ENCODE results near the gene GUCY2D.

Gene GUCY2D

DNA sequence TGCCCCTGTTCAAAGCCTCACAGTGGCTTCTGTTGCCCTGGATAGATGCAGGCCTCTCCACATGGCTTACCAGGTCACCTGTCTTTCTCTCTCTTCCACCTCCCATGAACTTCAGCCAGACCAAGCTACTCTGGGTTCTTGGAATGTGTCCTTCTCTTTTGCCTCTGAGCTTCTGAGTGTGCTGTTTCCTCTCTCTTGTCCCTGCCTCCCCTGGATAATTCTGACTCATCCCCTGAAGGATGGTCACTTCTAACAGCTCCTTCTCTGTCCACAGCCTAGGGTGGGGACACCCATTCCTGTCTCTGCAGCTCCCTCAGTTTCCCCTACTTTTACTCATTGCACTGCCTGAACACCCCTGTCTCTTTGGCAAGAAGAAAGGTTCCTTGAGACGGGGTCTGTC is 2.9 kb downstream of the GUCY2D start:
- ATAC-seq = peak; percentile 58
- TF ChIP-seq BACH2 (CRISPR knock-in tag; IDR thresholded peaks at IDR 0.05; ENCODE audit: borderline replicate concordance) (no peak), RARB (CRISPR knock-in tag; IDR thresholded peaks at IDR 0.05) (no peak), GLIS3 (CRISPR knock-in tag; IDR thresholded peaks at IDR 0.05) (no peak), ESRRG (CRISPR knock-in tag; IDR thresholded peaks at IDR 0.05) (no peak), ZC3H10 (CRISPR knock-in tag; IDR thresholded peaks at IDR 0.05) (no peak), TCF4 (CRISPR knock-in tag; IDR thresholded peaks at IDR 0.05; ENCODE audit: borderline replicate concordance) (no peak), ISL1 (CRISPR knock-in tag; IDR thresholded peaks at IDR 0.05) (no peak), ARNTL (CRISPR knock-in tag; IDR thresholded peaks at IDR 0.05; ENCODE audit: borderline replicate concordance, low read depth) (no peak), CSDC2 (CRISPR knock-in tag; IDR thresholded peaks at IDR 0.05) (no peak), PPARA (CRISPR knock-in tag; IDR thresholded peaks at IDR 0.05; ENCODE audit: borderline replicate concordance) (no peak), ZNF70 (CRISPR knock-in tag; IDR thresholded peaks at IDR 0.05) (no peak), OSR1 (CRISPR knock-in tag; IDR thresholded peaks at IDR 0.05) (no peak)
- TF ChIP-seq, protein P1, sequence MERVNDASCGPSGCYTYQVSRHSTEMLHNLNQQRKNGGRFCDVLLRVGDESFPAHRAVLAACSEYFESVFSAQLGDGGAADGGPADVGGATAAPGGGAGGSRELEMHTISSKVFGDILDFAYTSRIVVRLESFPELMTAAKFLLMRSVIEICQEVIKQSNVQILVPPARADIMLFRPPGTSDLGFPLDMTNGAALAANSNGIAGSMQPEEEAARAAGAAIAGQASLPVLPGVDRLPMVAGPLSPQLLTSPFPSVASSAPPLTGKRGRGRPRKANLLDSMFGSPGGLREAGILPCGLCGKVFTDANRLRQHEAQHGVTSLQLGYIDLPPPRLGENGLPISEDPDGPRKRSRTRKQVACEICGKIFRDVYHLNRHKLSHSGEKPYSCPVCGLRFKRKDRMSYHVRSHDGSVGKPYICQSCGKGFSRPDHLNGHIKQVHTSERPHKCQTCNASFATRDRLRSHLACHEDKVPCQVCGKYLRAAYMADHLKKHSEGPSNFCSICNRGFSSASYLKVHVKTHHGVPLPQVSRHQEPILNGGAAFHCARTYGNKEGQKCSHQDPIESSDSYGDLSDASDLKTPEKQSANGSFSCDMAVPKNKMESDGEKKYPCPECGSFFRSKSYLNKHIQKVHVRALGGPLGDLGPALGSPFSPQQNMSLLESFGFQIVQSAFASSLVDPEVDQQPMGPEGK (CRISPR knock-in tag; IDR thresholded peaks at IDR 0.05; ENCODE audit: borderline replicate concordance) = no peak
- TF ChIP-seq, protein P2, sequence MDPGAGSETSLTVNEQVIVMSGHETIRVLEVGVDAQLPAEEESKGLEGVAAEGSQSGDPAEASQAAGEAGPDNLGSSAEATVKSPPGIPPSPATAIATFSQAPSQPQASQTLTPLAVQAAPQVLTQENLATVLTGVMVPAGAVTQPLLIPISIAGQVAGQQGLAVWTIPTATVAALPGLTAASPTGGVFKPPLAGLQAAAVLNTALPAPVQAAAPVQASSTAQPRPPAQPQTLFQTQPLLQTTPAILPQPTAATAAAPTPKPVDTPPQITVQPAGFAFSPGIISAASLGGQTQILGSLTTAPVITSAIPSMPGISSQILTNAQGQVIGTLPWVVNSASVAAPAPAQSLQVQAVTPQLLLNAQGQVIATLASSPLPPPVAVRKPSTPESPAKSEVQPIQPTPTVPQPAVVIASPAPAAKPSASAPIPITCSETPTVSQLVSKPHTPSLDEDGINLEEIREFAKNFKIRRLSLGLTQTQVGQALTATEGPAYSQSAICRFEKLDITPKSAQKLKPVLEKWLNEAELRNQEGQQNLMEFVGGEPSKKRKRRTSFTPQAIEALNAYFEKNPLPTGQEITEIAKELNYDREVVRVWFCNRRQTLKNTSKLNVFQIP (CRISPR knock-in tag; IDR thresholded peaks at IDR 0.05; ENCODE audit: borderline replicate concordance, low read depth) = no peak
- TF ChIP-seq, protein P3, sequence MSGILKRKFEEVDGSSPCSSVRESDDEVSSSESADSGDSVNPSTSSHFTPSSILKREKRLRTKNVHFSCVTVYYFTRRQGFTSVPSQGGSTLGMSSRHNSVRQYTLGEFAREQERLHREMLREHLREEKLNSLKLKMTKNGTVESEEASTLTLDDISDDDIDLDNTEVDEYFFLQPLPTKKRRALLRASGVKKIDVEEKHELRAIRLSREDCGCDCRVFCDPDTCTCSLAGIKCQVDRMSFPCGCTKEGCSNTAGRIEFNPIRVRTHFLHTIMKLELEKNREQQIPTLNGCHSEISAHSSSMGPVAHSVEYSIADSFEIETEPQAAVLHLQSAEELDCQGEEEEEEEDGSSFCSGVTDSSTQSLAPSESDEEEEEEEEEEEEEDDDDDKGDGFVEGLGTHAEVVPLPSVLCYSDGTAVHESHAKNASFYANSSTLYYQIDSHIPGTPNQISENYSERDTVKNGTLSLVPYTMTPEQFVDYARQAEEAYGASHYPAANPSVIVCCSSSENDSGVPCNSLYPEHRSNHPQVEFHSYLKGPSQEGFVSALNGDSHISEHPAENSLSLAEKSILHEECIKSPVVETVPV (CRISPR knock-in tag; IDR thresholded peaks at IDR 0.05) = no peak
- TF ChIP-seq, protein P4, sequence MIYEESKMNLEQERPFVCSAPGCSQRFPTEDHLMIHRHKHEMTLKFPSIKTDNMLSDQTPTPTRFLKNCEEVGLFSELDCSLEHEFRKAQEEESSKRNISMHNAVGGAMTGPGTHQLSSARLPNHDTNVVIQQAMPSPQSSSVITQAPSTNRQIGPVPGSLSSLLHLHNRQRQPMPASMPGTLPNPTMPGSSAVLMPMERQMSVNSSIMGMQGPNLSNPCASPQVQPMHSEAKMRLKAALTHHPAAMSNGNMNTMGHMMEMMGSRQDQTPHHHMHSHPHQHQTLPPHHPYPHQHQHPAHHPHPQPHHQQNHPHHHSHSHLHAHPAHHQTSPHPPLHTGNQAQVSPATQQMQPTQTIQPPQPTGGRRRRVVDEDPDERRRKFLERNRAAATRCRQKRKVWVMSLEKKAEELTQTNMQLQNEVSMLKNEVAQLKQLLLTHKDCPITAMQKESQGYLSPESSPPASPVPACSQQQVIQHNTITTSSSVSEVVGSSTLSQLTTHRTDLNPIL (CRISPR knock-in tag; IDR thresholded peaks at IDR 0.05; ENCODE audit: low read depth) = no peak
- TF ChIP-seq, protein P5, sequence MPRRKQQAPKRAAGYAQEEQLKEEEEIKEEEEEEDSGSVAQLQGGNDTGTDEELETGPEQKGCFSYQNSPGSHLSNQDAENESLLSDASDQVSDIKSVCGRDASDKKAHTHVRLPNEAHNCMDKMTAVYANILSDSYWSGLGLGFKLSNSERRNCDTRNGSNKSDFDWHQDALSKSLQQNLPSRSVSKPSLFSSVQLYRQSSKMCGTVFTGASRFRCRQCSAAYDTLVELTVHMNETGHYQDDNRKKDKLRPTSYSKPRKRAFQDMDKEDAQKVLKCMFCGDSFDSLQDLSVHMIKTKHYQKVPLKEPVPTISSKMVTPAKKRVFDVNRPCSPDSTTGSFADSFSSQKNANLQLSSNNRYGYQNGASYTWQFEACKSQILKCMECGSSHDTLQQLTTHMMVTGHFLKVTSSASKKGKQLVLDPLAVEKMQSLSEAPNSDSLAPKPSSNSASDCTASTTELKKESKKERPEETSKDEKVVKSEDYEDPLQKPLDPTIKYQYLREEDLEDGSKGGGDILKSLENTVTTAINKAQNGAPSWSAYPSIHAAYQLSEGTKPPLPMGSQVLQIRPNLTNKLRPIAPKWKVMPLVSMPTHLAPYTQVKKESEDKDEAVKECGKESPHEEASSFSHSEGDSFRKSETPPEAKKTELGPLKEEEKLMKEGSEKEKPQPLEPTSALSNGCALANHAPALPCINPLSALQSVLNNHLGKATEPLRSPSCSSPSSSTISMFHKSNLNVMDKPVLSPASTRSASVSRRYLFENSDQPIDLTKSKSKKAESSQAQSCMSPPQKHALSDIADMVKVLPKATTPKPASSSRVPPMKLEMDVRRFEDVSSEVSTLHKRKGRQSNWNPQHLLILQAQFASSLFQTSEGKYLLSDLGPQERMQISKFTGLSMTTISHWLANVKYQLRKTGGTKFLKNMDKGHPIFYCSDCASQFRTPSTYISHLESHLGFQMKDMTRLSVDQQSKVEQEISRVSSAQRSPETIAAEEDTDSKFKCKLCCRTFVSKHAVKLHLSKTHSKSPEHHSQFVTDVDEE (CRISPR knock-in tag; IDR thresholded peaks at IDR 0.05) = no peak

DNA sequence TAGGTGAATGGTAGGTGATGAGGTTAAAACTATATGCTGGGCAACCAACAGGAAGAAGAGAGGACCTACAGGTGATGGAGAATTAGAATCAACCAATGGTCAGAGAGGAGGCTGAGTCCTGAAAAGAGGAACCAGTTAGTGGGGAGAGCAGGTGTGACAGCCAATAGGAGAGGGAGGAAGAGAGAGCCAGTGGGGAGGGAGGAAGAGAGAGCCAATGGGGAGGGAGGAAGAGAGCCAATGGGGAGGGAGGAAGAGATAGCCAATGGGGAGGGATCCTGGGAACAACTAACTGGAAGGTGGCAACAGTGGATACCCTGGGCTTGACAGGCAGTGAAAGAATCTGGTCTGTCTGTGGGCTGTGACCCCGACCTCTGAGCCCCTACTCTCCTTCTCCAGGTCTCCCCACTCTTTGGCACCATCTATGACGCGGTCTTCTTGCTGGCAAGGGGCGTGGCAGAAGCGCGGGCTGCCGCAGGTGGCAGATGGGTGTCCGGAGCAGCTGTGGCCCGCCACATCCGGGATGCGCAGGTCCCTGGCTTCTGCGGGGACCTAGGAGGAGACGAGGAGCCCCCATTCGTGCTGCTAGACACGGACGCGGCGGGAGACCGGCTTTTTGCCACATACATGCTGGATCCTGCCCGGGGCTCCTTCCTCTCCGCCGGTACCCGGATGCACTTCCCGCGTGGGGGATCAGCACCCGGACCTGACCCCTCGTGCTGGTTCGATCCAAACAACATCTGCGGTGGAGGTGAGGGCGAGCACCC is 3.7 kb downstream of the GUCY2D start:
- peak; percentile 22; the same call in 2 of the 3 replicates for ATAC-seq
- no peak for TF ChIP-seq ZNF565 (CRISPR knock-in tag; conservative IDR thresholded peaks at IDR 0.05; ENCODE audit: low read depth)
- no peak for TF ChIP-seq GLIS3 (CRISPR knock-in tag; IDR thresholded peaks at IDR 0.05)
- no peak for TF ChIP-seq ZNF70 (CRISPR knock-in tag; IDR thresholded peaks at IDR 0.05)
- no peak for TF ChIP-seq ESRRG (CRISPR knock-in tag; IDR thresholded peaks at IDR 0.05)
- TF ChIP-seq OSR1 (CRISPR knock-in tag; IDR thresholded peaks at IDR 0.05) = no peak
- TF ChIP-seq, protein P1 (CRISPR knock-in tag; IDR thresholded peaks at IDR 0.05; ENCODE audit: borderline replicate concordance) = no peak
- TF ChIP-seq PPARA (CRISPR knock-in tag; IDR thresholded peaks at IDR 0.05; ENCODE audit: borderline replicate concordance) = no peak
- TF ChIP-seq TOX (CRISPR knock-in tag; IDR thresholded peaks at IDR 0.05; ENCODE audit: borderline replicate concordance) = no peak
- no peak for TF ChIP-seq BACH2 (CRISPR knock-in tag; IDR thresholded peaks at IDR 0.05; ENCODE audit: borderline replicate concordance)
- TF ChIP-seq, protein P2 (CRISPR knock-in tag; IDR thresholded peaks at IDR 0.05; ENCODE audit: borderline replicate concordance, low read depth) = no peak
- TF ChIP-seq ZC3H10 (CRISPR knock-in tag; IDR thresholded peaks at IDR 0.05) = no peak
- no peak for TF ChIP-seq ZFP30 (CRISPR knock-in tag; IDR thresholded peaks at IDR 0.05)
- TF ChIP-seq, protein P5 (CRISPR knock-in tag; IDR thresholded peaks at IDR 0.05) = no peak
- TF ChIP-seq ARNTL (CRISPR knock-in tag; IDR thresholded peaks at IDR 0.05; ENCODE audit: borderline replicate concordance, low read depth) = no peak
